HG03108 (cell line): Measurements from ENCODE around the gene NALF2.

Source experiments
- ATAC-seq: cut with Tn5 transposase; IDR thresholded peaks from one replicate; pipeline ENCODE4 v1.9.1; 2021; ENCODE audit warnings: moderate library complexity; ENCODE audit not compliant: unreplicated experiment

Gene NALF2

DNA sequence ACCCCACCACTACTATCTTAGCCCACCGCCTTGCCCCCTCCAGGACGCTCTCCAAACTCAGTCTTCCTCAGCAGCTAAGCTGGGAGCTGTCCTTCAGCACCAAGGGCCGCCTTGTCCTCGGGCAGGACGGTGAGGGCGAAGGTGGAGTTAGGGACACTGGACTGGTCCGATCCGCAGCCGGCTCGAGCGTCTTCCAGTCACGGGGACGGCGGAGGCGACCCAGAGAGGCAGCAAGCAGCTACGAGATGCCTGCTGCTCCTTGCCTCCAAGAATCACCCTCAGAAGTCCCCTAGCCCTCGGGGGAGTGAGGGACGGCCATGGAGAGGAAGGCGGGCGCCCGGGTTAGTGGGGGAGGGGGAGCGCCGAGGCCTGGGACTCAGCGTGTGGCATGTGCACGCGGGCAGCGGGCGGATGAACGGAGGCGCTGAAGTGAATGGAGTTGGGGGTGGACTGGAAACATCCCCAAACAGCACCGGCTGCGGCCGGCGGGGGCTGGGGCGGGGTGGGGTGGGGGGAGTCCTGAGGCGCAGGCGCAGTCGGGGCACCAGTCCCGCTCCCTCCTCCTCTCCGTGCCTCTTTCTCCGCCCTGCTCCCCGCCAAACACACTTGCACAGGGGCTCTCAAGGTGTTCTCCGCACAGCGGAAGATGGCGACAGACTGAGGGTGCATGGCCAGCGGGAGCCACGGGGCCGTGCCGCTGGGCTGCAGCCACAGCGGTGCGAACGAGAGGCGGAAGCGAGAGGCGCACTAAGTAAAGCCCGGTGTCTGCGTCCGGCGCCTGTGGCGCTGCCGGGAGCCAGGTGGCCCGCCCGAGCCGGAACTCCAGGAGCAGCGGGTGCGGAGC, at the start of gene NALF2:
NALF2 (plus strand) TSS at position 545 of the 844 bp plus-strand sequence. CDS start 957 bp downstream, outside the sequence.
- ATAC-seq = no peak

DNA sequence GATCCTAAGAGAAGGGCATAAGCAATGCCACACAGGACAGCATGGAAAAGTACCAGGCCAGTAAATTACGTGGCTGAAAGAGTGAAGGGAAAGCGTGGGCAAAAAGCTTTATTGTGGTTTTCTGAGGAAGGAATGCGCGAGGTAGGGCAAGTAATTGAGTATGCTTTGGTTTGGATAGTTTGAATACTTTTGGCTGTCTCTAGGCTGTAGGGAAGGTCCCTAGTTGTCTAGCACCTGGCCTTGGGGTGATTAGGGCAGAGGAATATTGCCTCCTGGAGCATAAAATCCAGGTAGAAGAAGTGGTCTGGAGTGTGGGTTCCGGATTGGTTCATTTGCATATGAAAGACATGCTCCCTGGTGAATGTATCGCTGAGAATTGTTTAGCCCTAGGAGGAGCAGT, 46.4 kb upstream of the NALF2 start:
- no peak for ATAC-seq

GRCh38 chrX:69466546-69466945, 37.6 kb upstream of the NALF2 start:
- ATAC-seq = no peak

GRCh38 chrX:69469975-69470374, 34.2 kb upstream of the NALF2 start:
- no peak for ATAC-seq

DNA sequence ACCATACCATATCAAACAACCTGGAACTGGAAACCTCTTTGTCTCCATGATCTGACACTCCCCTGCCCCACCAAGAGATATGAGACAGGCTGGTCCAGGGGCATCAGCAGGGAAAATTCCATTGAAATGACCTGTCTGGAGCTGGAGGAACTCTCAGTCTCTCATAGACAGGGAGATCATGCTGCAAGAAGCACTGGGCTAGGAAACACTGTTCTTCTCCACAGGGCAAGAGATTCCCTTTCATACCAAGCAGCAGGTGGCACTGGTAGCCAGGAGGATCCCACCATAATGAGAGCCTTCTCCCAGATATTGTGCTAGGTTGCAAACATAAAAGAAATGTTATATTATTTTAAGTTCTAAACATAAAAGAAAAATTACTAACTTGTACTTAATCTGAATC, 14.5 kb upstream of the NALF2 start:
- ATAC-seq = no peak

GRCh38 chrX:69493193-69493592, 10.9 kb upstream of the NALF2 start:
- no peak for ATAC-seq

DNA sequence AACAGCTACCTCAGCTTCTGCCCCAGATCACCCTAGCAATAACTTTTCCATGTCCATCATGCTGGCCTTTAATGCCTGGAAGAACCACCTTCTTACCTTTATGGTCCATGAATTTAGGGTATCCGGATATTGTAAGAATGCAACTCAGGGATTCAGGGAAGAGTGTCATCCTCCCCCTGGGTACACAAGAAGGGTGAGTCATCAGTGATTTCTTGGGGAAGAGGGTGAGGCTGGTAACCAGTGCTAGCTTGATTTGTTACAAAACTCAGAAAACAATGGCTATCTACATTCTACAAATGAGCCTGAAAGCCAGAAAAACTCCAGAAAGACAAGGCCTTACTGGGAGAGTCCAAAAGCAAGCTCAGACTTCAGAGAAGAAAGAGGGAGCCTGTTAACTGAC, 10.4 kb upstream of the NALF2 start:
- ATAC-seq = no peak

GRCh38 chrX:69496183-69496582, 7.9 kb upstream of the NALF2 start:
- ATAC-seq = no peak

- ATAC-seq = no peak
Observed at GRCh38 chrX:69501429-69501828, 2.7 kb upstream of the NALF2 start.

DNA sequence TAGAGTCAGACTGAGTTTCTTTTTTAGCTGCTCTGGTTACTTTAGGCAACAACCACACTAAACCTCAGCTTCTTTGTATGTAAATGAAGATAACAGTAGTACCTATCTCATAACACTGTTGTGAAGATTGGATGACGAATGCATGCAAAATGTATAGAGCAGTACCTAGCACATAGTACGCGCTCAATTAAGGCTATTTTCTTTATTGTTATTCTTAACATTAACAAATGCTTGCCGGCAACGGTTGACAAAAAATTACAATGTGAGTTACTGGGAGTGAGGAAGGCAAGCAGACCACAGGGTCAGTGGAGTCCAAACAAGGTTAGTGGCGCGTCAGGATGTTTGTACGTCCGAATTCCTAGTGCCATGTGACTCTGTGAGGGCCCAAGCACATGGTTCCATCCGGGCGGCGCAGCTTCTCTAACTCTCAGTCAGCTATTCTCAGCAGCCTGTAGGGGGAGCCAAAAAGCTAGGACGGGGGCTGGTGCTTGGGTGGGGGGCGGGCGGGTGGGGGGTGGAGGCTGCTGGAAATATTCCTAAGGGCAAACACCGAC, 821 bp upstream of the NALF2 start:
- no peak for ATAC-seq

DNA sequence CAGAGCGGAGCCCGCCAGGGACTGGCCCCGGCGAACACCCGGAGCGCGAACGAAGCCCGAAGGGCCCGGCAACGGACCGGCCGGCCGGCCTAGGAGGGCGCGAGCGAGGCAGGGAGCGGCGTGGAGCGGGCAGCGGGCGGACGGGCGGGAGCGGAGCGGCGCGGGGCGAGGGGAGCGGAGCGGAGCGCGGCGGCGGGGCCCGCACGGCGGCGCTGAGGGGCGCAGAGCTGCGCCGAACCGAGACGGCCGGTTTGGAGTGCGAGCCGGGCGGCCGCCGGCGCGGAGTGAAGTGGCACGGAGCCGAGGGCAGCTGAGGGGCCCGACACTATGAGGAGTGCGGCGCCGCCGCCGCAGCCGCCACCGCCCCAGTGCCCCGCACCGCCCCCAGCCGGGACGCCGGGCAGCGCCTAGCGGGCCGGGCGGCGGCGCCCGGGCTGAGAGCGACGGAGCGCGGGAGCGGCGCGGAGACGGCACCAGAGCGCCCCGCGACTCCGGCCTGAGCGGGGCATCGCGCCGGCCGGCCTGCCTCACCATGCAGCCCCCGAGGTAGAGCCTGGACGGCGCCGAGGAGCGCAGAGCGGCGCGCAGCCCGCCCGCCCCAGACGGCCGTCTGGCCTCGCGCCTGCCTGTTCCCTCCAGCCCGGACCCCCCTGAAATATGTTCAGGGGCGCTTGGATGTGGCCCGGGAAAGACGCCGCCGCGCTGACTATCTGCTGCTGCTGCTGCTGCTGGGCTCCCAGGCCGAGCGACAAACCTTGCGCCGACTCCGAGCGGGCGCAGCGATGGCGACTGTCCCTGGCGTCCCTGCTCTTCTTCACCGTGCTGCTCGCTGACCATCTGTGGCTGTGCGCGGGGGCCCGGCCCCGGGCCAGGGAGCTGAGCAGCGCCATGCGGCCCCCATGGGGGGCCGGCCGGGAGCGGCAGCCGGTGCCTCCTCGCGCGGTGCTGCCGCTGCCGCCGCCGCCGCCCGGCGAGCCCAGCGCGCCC, 793 bp downstream of the NALF2 start:
- no peak for ATAC-seq

DNA sequence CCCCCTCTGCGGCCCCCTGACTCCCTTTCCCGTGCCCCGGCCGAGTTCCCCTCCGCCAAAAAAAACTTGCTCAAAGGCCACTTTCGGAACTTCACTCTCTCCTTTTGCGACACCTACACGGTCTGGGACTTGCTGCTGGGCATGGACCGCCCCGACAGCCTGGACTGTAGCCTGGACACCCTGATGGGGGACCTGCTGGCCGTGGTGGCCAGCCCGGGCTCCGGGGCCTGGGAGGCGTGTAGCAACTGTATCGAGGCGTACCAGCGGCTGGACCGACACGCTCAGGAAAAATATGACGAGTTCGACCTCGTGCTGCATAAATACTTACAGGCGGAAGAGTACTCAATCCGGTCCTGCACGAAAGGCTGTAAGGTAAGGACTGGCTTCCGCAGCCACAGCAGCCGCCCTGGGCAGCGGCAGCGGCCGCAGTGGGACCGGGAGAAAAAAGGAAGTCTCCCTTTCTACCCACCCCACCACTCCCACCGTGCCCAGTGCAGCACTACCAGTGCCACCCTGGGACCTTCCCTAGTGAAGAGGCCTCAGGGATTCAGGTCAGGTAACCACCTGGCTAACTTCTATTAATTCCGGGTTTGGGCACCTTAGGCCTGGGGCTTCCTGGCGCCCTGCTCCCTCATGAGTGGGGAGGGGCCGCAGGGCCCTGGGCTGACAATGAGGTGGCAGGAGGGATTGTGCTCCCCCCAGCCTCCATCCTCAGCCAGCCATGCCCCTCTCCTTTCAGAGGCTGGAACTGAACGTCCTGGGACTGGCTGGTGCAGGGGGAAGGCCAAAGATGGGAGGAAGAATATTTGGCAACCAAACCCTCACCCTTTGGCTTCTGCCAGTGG, 1.9 kb downstream of the NALF2 start:
- ATAC-seq = no peak

GRCh38 chrX:69506617-69507499, 2.7 kb downstream of the NALF2 start:
- ATAC-seq = no peak

DNA sequence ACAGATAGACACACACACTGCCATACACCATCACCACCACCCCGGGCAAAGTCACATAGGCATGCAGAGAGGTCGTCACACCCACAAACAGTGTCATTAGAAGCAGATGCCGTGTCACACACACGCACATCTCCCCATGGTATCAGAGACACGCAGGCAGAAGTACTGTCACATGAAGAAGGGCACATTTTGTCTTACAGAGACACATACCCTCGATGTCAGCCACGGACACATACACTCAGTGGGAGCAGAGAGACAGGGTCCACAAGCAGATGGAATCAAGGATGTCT, 3.3 kb downstream of the NALF2 start:
- no peak for ATAC-seq

GRCh38 chrX:69508610-69509009, 4.5 kb downstream of the NALF2 start:
- ATAC-seq = no peak

- ATAC-seq = no peak
Observed at GRCh38 chrX:69510137-69510715, 6.1 kb downstream of the NALF2 start.

GRCh38 chrX:69510914-69511513, 6.9 kb downstream of the NALF2 start:
- no peak for ATAC-seq

GRCh38 chrX:69522052-69522451, 17.9 kb downstream of the NALF2 start:
- no peak for ATAC-seq

- no peak for ATAC-seq
Observed at GRCh38 chrX:69523314-69523713, 19.2 kb downstream of the NALF2 start.
